ENCODE data around the gene ZNF460.

- TF ChIP-seq CTCF (conservative IDR thresholded peaks at IDR 0.05; ENCODE audit: low read length) (no peak), EZH2phosphoT487 (IDR thresholded peaks at IDR 0.05; ENCODE audit: borderline replicate concordance) (no peak)
Observed at GRCh38 chr19:57342582-57342981, 62.3 kb downstream of the ZNF460 start.
